Kidney epithelial cell (primary cell): ENCODE data around the gene GPR142. TPM values are rescaled to one million over a fixed set of nuclear protein-coding genes. Genes with fewer than 3 reads are reported as not detected.

Source experiments
- DNase-seq: peaks from one replicate; pipeline ENCODE4 v3.0.0-alpha.2; 2010; ENCODE audit warnings: low read depth
- H3K27me3 ChIP-seq: 2 replicates; pipeline ENCODE4 v1.6.0; 2011; ENCODE audit warnings: low read length; ENCODE audit not compliant: control insufficient read depth, insufficient read depth
- H3K36me3 ChIP-seq: 2 replicates; pipeline ENCODE4 v1.5.1; 2011; ENCODE audit warnings: low read length; ENCODE audit not compliant: control insufficient read depth, insufficient read depth
- H3K4me3 ChIP-seq: 2 replicates; pipeline ENCODE4 v1.5.1; 2011; ENCODE audit warnings: low read depth, mild to moderate bottlenecking, control low read depth, low read length
- total RNA-seq: library from RNA; depleted of rRNA; stranded (reverse); fragments of >200 nt; gene quantifications from 2 replicates; pipeline ENCODE4 v1.2.3, GENCODE V29; 2015
- TF ChIP-seq, protein P1 (sequence below): IDR thresholded peaks from 2 replicates; pipeline ENCODE4 v1.5.1; 2011; ENCODE audit warnings: mild to moderate bottlenecking, moderate library complexity, low read length, control low read depth, inconsistent platforms; ENCODE audit not compliant: insufficient read depth, poor library complexity, severe bottlenecking

GPR142 gene
- total RNA-seq, 1 donor from 2014 or later = not detected

DNA sequence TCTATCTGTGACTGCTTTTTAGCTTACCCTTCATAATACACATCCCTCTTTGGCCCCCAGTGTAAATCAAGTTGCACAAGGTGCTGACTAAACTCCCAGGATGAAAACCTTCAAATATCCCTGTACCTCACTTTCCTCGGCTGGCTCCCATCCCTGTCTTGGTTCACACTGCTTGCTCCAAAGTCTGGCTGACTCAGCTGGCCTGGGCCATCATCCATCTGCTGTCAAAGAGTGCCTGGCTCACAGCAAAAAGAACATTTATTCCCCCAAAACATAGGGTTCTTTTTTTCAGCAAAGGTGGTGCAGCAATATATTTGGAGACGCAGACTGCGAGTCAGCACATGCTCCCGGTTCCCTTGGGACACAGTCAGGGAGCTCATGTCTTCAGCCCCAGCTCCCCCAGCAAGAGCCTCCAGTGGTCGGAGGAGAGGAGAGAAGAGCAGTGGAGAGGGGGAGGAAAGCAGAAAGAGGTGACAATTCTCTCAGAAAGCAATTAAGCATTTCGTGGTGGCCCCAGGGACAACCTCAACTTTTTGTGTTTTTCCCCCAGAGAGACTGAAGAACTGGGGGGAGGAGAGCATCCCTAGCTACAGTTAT is 26.1 kb downstream of the GPR142 start:
- DNase-seq = no peak
- Histone ChIP-seq H3K4me3 (no peak overlapping the region), H3K27me3 (peaks cover 10% of the 10 kb centered on the region), H3K36me3 (no peaks in the 10 kb centered on the region)
- TF ChIP-seq, protein P1, sequence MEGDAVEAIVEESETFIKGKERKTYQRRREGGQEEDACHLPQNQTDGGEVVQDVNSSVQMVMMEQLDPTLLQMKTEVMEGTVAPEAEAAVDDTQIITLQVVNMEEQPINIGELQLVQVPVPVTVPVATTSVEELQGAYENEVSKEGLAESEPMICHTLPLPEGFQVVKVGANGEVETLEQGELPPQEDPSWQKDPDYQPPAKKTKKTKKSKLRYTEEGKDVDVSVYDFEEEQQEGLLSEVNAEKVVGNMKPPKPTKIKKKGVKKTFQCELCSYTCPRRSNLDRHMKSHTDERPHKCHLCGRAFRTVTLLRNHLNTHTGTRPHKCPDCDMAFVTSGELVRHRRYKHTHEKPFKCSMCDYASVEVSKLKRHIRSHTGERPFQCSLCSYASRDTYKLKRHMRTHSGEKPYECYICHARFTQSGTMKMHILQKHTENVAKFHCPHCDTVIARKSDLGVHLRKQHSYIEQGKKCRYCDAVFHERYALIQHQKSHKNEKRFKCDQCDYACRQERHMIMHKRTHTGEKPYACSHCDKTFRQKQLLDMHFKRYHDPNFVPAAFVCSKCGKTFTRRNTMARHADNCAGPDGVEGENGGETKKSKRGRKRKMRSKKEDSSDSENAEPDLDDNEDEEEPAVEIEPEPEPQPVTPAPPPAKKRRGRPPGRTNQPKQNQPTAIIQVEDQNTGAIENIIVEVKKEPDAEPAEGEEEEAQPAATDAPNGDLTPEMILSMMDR = no peak

DNA sequence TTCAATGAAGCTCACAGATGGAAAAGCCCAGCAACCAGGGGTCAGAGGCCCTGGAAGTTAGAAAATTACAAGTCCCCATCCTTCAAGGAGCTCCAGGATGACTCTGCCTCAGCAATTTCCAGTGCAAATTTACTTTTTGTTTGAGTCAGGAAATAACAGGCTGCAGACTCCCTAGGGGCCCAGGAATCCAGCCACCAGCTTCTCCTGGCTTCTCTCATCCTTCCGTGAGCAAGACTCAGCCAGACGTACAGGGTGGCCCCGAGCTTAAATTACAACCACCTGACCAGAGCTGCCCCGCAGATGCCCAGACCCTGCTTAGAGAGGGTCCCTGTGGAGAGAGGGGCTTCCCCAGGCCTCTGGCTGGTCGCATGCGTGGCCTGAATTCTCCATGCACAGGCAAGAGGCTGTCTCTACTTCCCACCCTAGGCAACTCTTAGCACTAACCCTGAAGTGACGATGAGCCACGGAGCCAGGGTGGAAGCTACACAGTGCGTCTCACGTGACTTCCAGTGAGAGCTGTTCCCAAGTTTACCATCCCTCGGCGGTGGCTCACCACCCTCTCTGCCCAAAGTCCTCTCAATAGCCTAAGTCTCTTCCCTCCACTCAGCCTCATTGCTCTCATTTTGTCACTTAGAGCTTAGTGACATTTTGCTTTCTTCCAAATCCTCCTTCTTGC is 27.1 kb downstream of the GPR142 start:
- no peaks in the 10 kb centered on the region for H3K36me3 ChIP-seq
- no peak for DNase-seq
- H3K27me3 ChIP-seq = peaks cover 7% of the 10 kb centered on the region
- H3K4me3 ChIP-seq = no peak overlapping the region
- TF ChIP-seq, protein P1 = no peak

DNA sequence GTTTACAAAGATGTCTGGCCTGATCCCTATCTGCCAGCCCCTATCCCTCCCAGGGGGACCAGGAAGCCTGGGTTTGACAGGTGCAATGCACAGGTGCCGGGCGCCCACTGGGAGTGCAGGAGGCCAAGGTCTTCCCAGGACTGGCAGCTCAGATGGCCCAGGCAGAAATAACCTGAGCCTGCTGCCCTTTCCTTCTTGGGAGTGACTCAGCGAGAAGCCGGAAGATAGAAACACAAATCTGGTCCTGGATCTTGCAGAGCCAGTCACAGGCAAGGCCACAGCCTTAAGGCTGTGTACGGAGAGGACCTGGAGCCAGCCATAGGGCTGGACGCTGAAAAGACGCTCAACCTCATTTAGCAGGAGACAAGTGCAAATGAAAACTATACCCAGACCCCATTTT is 27.7 kb downstream of the GPR142 start:
- no peak for DNase-seq
- TF ChIP-seq, protein P1 = no peak
- H3K4me3 ChIP-seq = no peak overlapping the region
- no peaks in the 10 kb centered on the region for H3K36me3 ChIP-seq
- H3K27me3 ChIP-seq = peaks cover 7% of the 10 kb centered on the region

GRCh38 chr17:74396567-74396966 is 29.3 kb downstream of the GPR142 start:
- H3K36me3 ChIP-seq = no peaks in the 10 kb centered on the region
- TF ChIP-seq, protein P1 = no peak
- no peak for DNase-seq
- peaks cover 5% of the 10 kb centered on the region for H3K27me3 ChIP-seq
- no peak overlapping the region for H3K4me3 ChIP-seq

DNA sequence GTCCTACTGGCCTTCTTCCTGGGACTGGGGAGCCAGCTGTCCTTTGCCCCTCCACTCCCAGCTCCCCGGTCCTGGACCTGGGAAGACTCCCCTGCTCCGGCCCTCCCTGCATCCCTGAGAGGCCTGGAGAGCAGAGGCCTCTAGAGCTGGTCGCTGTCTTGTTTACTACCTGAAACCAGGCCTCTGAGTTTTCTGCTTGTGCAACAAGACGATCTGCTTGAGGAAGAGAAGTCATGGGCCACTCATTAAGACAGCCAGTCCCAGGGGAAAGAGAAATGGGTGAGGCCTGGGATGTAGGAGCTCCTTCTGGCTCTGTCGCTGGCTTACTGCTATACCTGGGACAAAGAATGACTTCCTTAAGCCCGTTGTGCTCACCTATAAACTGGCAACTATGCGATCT is 34.7 kb downstream of the GPR142 start:
- DNase-seq = no peak
- TF ChIP-seq, protein P1 = no peak
- no peak overlapping the region for H3K4me3 ChIP-seq
- H3K27me3 ChIP-seq = peaks cover 9% of the 10 kb centered on the region
- H3K36me3 ChIP-seq = no peaks in the 10 kb centered on the region
